Muscle layer of duodenum (tissue), 2 donors: ENCODE results near the gene ATG10.
"Not testable (repeated sequence)": the region's sequence is repeated elsewhere in the genome, so short reads cannot be mapped to it uniquely, and the experiment has no call there.

ENCODE experiments used
- H3K27ac ChIP-seq: one replicate; pipeline ENCODE4 v1.7.0; 2013; ENCODE audit warnings: mild to moderate bottlenecking, low read length
- H3K27me3 ChIP-seq: one replicate; pipeline ENCODE4 v1.7.0; 2013; ENCODE audit warnings: low read depth, mild to moderate bottlenecking, control low read depth, low read length
- H3K36me3 ChIP-seq, 2 donors: one replicate each; pipeline ENCODE4 v1.7.0; 2013; ENCODE audit warnings: low read length in 2 of 2, control low read depth in 1 of 2, mild to moderate bottlenecking in 1 of 2; ENCODE audit not compliant: insufficient read depth in 2 of 2, control insufficient read depth in 1 of 2
- H3K4me1 ChIP-seq, 2 donors: one replicate each; pipeline ENCODE4 v1.7.0; 2013; ENCODE audit warnings: low read length in 2 of 2, mild to moderate bottlenecking in 2 of 2, control low read depth in 1 of 2, moderate library complexity in 1 of 2; ENCODE audit not compliant: insufficient read depth in 2 of 2, control insufficient read depth in 1 of 2
- H3K4me3 ChIP-seq, 2 donors: one replicate each; pipeline ENCODE4 v1.7.0; 2013; ENCODE audit warnings: low read length in 2 of 2, low read depth in 1 of 2, mild to moderate bottlenecking in 1 of 2
- H3K9me3 ChIP-seq, 2 donors: one replicate each; pipeline ENCODE4 v1.7.0; 2013; ENCODE audit warnings: low read length in 2 of 2, control low read depth in 1 of 2, mild to moderate bottlenecking in 1 of 2; ENCODE audit not compliant: control insufficient read depth in 1 of 2
- donor health status: healthy.

Gene ATG10

GRCh38 chr5:81958129-81958528, 13.7 kb upstream of the ATG10 start:
- H3K27ac ChIP-seq, H3K27me3 ChIP-seq, H3K36me3 ChIP-seq: not testable (repeated sequence)

GRCh38 chr5:81961651-81962440, 10.0 kb upstream of the ATG10 start:
- H3K36me3 ChIP-seq = no peaks in the 10 kb centered on the region
- H3K9me3 ChIP-seq = no peaks in the 10 kb centered on the region
- H3K4me3 ChIP-seq = no peak overlapping the region
- no peaks in the 10 kb centered on the region for H3K4me1 ChIP-seq
- no peak overlapping the region for H3K27ac ChIP-seq
- H3K27me3 ChIP-seq = no peaks in the 10 kb centered on the region

More at GRCh38 chr5:81958129-81958528, 13.7 kb upstream of the ATG10 start:
- not testable (repeated sequence) for H3K9me3 ChIP-seq, H3K4me1 ChIP-seq, H3K4me3 ChIP-seq

GRCh38 chr5:81963544-81963943, 8.3 kb upstream of the ATG10 start:
- H3K9me3 ChIP-seq = no peaks in the 10 kb centered on the region
- no peak overlapping the region for H3K27ac ChIP-seq
- H3K4me3 ChIP-seq = no peak overlapping the region
- no peaks in the 10 kb centered on the region for H3K4me1 ChIP-seq
- H3K27me3 ChIP-seq = no peaks in the 10 kb centered on the region
- H3K36me3 ChIP-seq = no peaks in the 10 kb centered on the region

- Histone ChIP-seq H3K4me1 (no peaks in the 10 kb centered on the region), H3K9me3 (no peaks in the 10 kb centered on the region), H3K36me3 (no peaks in the 10 kb centered on the region), H3K4me3 (no peak overlapping the region), H3K27me3 (no peaks in the 10 kb centered on the region), H3K27ac (no peak overlapping the region)
Measured at GRCh38 chr5:81965524-81965923, 6.3 kb upstream of the ATG10 start.

- Histone ChIP-seq H3K36me3 (no peaks in the 10 kb centered on the region), H3K27ac (no peak overlapping the region), H3K4me1 (peaks cover 0 to 10% of the 10 kb centered on the region in 2 donors), H3K9me3 (no peaks in the 10 kb centered on the region), H3K4me3 (no peak overlapping the region), H3K27me3 (no peaks in the 10 kb centered on the region)
Measured at GRCh38 chr5:81969226-81969625, 2.6 kb upstream of the ATG10 start.

- H3K27me3 ChIP-seq = no peaks in the 10 kb centered on the region
- no peak overlapping the region for H3K27ac ChIP-seq
- no peaks in the 10 kb centered on the region for H3K9me3 ChIP-seq
- H3K4me1 ChIP-seq = peaks cover 0 to 10% of the 10 kb centered on the region in 2 donors
- no peak overlapping the region for H3K4me3 ChIP-seq
- H3K36me3 ChIP-seq = no peaks in the 10 kb centered on the region
Measured at GRCh38 chr5:81969912-81970311, 1.9 kb upstream of the ATG10 start.

- H3K4me1 ChIP-seq = peaks cover 0 to 10% of the 10 kb centered on the region in 2 donors
- no peaks in the 10 kb centered on the region for H3K27me3 ChIP-seq
- H3K36me3 ChIP-seq = no peaks in the 10 kb centered on the region
- peak overlapping the region; percentile 97 for H3K27ac ChIP-seq
- H3K4me3 ChIP-seq = peak overlapping the region; percentile 74 to 89
- H3K9me3 ChIP-seq = no peaks in the 10 kb centered on the region
Measured at GRCh38 chr5:81971111-81971711, 612 bp upstream of the ATG10 start.

- Histone ChIP-seq H3K27me3 (no peaks in the 10 kb centered on the region), H3K27ac (peak overlapping the region; percentile 97), H3K36me3 (peaks cover 2% of the 10 kb centered on the region in 2 donors), H3K4me3 (peak overlapping the region; percentile 74 to 89), H3K4me1 (peaks cover 0 to 10% of the 10 kb centered on the region in 2 donors), H3K9me3 (no peaks in the 10 kb centered on the region)
Measured at GRCh38 chr5:81972492-81972783, 615 bp downstream of the ATG10 start.

- H3K36me3 ChIP-seq = peaks cover 3 to 4% of the 10 kb centered on the region in 2 donors
Measured at GRCh38 chr5:81980160-81980559, 8.3 kb downstream of the ATG10 start.

GRCh38 chr5:81980598-81981260, 8.9 kb downstream of the ATG10 start:
- H3K36me3 ChIP-seq = peaks cover 3 to 4% of the 10 kb centered on the region in 2 donors

More at GRCh38 chr5:81980160-81980559, 8.3 kb downstream of the ATG10 start:
- no peaks in the 10 kb centered on the region for H3K9me3 ChIP-seq
- H3K27me3 ChIP-seq = no peaks in the 10 kb centered on the region
- no peak overlapping the region for H3K27ac ChIP-seq
- no peak overlapping the region for H3K4me3 ChIP-seq
- no peaks in the 10 kb centered on the region for H3K4me1 ChIP-seq

GRCh38 chr5:81982172-81982685, 10.4 kb downstream of the ATG10 start:
- not testable (repeated sequence) for H3K4me3 ChIP-seq, H3K36me3 ChIP-seq, H3K27me3 ChIP-seq, H3K9me3 ChIP-seq, H3K27ac ChIP-seq, H3K4me1 ChIP-seq

More at GRCh38 chr5:81980598-81981260, 8.9 kb downstream of the ATG10 start:
- no peaks in the 10 kb centered on the region for H3K4me1 ChIP-seq
- H3K4me3 ChIP-seq = no peak overlapping the region
- H3K27me3 ChIP-seq = no peaks in the 10 kb centered on the region
- no peak overlapping the region for H3K27ac ChIP-seq
- H3K9me3 ChIP-seq = no peaks in the 10 kb centered on the region
